Stimulated activated CD4-positive, alpha-beta T cell treated with anti-CD3 and anti-CD28 coated beads, TNF-alpha, amount 100 ng/mL, for 4 hours (primary cell): ENCODE measurements around the gene PALM3.

Experiments
- DNase-seq, 3 experiments: peaks; one replicate each; pipeline ENCODE4 v3.0.0-alpha.2; 2020; ENCODE audit warnings: low read depth in 3 of 3

The PALM3 gene, protein sequence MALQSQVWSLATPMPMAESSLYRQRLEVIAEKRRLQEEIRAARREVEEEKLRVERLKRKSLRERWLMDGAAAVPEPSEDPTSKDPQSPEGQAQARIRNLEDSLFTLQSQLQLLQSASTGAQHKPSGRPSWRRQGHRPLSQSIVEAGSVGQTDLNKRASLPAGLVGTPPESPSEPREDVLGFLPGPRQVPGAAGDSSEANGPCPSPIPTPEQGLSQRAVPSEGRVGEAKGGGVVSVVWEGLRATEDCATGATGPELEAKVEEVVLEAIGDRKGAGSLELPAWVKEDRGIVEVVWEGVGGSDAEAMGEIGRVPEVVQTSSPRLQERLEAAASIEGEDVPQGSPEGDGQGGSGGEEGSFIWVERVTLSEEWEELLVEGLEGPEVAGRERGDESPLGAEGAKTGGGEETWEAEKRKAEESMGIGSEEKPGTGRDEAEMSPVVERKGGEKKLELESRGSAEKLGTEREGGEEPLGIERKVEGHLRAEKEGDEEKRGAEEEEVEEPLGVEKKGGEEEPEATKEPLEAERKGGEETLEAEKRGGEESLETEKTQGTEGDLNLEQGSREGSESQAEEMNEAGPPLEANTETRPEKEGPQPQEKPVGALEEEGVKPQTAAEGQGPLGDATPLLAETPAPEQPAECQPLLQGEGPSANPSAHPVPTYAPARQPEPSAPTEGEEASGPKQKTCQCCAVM

DNA sequence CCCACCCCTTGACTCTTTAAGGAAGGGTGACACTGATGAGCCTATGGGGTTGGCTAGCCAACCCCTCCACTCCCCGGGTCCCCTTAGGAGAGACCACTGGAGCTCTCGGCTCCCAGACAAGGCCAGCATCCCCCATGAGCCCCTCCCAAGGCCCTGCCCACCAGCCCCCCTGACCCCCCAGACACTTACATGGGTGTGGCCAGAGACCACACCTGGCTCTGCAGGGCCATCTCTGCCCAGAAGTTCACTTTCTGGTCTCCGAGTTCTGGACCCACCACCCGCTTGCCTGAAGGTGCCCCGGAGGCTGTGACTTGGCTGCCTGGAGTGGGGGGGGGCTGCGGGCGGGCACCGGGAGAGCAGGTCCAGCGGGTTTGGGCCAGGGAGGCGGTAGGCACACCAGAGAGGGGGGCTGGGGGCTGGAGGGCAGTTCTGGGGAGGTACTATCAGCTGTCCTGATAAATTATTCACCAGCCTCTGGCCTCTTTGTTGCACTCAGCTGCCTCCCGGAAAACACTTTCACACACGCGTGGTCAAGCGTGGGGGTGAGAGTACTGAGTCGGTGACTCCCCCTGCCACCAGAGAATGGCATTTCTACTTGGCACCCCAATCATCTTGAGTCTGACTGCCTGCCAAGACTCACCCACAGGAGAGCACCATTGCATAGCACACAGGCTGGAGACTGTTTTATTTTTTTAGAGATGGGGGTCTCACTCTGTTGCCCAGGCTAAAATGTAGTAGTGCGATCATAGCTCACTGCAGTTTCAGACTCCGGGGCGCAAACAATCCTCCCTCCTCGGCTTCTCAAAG lies at the start of gene PALM3:
PALM3 (minus strand) TSS at position 326 of the 807 bp plus-strand sequence; CDS start at position 230, 96 bp downstream.
- DNase-seq, result no peak

DNA sequence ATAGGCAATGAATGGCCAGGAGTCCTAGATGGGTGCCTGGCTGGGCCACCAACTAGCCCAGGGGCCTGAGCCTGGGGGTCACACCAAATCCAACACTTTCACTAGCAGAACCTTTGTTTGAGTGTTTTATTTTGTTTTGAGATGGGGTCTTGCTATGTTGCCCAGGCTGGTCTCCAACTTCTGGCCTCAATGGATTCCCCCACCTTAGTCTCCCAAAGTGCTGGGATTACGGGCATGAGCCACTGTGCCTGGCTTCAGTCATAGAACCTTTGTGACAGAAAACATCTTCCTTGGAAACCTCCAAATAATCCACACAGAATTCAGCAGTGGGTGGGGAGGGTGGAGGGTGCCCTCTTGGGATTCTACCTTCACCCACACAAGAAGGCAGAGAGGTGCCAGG lies 49.6 kb upstream of the PALM3 start:
- no peak for DNase-seq

DNA sequence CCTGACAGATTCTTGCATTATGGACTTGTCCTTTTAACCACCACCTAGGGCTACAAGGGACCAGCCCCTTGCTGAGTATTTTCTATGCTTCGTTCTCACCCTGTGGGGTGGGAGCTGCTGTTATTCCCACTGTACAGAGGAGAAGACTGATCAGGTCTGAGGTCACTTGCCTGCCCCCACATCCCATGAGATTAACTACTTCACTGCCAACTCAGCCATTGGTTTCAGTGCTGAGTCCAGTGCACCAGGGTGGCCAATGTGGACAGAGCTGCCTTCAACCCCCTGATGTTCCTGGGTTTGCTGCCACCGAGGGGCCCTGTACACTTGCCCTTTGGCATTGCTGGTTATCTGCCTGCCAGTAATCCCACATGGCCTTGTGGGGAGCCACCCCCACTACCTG lies 48.8 kb upstream of the PALM3 start:
- no peak for DNase-seq

DNA sequence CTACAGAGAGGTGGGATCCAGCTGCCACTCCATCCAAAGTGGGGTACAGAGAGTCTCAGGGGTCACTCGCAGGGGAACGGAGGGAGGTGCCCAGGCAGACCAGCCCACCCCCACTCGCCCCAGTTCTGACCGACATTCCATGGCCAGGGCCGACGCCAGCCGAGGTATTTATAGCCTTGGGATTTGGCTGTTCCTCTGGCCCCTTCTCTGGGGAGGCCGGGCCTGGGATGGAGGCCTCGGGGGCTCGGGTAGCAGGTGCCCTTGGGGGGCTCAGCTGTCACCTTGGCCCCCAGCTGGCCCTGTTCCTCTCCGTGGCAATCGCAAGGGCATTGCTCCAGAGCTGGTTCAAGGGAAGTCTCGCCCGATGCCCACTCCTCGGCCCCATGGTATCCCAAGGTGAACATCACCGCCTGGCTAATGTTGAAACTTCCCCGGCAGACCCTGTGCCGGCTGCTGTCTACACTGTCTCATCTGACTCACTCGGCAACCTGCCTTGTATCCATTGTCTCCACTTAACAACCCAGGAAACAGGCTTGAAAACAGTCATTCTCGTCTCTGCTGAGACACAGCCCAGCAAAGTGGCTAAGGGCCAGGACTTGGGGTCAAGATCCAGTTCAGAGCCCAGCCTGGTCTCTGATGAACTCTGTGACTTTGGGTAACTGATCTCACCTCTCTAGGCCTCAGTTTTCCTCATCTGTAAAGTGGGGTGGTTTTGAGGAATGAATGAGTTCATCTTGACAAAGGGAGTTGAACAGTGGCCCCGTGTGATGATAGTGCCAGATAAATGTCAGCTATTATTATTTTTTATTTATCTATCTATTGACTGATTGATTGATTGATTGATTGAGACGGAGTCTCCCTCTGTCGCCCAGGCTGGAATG lies 45.9 kb upstream of the PALM3 start:
- DNase-seq, result no peak

DNA sequence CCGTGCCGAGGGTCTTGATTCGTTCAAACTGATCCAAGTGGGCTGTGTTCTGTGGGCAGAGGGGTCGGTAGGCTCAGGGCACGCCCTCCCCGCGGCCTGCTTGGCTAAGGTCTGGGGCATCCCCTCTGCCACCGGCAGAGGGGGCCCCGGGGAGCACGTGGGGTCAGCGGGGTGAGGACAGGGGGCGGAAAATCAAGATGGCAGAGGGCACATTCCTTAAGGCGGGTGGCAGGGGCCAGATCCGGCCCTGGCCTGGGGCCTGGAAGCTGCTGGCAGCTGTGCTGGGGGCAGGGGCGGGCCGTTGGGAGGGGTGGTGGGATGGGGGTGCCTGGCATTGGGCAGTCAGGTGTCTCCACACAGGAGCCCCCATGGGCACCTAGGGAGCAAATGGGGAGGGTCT lies 45.0 kb upstream of the PALM3 start:
- no peak for DNase-seq

DNA sequence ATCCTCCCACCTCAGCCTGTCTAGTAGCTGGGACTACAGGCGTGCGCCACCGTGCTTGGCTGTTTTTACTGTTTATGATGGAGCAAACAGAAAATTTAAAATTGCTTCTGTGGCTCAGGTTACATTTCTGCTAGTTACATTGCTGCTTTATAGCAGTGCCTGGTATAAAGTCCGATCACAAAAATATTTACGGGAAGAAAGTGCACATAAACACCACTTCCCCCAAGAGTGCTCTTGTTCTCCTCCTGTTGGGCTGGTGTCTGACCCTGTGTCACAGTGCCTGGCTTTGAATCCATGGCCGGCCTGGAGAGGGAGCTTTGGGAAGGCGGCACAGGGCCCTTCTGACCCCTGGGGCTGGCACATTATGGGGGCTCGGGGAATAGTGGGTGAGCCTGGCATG lies 43.8 kb upstream of the PALM3 start:
- DNase-seq, result no peak

DNA sequence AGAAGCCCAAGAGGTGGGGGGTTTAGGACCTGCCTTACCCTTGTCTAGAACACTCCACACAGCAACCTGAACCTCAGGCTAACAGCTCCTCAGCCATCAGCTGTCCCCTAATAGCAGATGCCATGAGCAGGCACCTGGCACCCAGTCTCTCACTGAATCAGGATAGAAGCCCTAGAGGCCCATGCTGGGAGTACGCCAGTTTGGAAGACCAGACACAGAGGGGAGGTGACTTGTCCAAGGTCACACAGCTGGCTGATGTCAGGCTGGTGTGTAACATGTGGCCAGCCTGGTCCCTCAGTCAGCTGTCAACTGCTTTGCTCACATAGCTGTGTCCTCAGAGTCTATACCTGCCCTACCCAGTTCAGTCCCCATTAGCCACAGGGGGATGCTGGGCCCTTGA lies 41.4 kb upstream of the PALM3 start:
- no peak for DNase-seq

DNA sequence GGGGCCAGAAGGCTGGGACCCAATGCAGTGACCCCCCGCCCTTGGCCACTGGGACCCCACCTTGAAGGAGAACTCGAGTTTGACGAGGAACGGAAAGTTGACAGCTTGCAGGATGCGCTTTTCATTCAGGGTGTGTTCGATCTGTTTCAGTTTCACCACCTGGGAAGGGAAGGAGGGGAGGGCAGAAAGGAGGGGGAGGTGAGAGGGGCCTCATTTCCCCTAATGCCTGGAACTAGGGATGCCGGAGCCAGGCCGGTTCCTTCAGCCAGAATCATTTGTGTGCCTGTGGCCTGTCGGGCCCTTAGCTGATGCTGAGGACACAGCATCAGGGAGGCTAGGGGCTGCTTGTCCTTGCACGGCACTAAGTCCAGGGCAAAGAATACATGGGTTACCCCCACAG lies 40.9 kb upstream of the PALM3 start:
- no peak for DNase-seq

DNA sequence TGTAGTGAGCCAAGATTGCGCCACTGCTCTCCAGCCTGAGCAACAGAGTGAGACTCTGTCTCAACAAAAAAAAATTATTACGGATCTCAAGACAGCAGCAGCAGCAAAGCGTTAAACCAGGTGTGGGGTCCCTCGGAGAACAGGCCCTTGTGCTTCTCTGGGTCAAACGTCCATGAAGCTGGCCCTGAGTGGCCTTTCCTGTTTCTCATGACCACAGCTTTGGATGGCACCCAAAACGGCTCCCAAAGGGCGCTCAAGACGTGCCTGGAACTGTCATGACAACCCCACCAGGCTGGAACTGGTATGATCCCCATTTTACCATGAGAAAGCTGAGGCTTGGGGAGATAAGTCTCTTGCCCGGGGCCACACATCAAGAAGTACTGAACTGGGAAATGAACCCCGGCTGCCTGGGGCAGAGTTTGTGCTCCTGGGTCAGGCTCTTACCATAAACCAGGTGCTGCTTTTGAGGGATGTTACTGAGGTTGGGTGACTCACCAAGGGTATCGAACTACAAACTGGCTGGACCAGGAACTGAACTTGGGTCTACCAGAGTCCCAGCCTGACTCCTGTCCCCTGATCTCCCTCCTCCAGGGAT lies 40.3 kb upstream of the PALM3 start:
- DNase-seq, result no peak

DNA sequence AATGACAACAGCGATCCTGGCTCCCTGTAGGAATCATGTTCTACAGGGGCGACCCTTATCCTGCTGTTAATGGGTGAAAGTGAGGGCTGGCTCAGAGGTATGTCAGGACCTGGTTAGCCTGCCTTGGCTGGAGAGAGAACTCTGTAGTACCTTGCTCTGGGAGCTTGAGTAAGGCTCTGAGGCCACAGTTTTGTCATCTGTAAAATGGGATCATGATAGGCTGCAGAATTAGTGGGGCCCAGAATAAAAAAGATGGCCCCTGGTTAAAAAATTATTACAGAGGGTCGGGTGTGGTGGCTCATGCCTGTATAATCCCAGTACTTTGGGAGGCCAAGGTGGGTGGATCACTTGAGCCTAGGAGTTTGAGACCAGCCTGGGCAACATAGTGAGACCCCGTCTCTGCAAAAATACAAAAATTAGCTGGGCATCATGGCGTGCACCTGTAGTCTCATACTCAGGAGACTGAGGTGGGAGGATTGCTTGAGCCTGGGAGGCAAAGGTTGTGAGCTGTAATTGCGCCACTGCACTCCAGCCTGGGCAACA lies 39.2 kb upstream of the PALM3 start:
- no peak for DNase-seq

DNA sequence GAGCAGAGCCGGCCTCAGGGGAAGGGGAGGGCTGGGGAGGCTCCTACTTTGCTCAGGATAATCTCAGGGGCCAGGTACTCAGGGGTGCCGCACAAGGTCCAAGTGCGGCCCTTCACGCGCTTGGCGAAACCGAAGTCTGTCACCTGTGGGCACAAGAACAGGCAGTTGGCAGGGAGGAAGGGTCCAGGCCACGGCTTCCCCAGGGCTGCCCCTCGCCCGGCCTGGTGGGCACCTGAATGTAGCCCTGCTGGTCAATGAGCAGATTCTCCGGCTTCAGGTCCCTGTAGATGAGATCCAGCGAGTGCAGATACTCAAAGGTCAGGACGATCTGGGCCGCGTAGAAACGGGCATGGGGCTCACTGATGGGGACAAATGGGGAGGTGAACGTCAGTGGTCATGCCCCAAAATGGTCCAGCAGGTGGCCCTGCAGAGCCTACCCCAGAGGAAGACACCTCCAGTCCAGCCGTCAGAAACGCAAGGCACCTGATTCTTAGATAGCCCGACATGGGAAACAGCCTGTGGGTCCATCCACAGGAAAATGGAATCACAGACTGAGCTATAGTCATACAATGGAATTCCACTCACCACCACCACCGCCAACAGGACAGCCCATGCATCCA lies 35.8 kb upstream of the PALM3 start:
- DNase-seq, result no peak

DNA sequence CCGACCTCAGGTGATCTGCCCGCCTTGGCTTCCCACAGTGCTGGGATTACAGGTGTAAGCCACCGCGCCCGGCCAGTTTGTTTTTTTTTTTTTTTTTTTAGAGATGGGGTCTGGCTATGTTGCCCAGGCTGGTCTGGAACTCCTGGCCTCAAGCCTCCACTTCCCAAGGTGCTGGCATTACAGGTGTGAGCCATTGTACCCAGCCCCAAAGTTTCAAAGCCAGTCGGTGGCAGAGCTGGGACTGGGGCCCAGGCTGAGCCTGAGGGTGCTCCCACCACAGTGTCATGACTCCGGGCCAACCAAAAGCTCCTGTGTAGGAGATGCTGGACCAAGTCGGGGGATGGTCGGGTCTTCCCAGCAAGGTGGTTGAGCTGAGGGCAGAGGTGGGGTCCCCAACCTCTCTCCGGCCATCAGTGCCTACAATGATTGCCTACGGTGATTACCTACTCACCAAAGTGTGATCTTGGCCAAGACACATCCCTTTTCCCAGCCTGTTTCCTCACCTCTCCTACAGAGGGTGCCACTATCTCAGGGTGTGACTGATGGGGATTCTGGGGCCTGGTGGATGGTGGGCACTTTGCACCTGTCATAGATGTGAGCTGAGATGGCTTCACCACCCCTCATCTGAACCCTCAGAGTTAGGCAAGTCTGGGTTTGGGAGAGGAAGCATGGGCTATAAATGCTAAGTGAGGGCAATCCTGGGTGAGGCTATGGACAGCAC lies 34.6 kb upstream of the PALM3 start:
- DNase-seq, result no peak

DNA sequence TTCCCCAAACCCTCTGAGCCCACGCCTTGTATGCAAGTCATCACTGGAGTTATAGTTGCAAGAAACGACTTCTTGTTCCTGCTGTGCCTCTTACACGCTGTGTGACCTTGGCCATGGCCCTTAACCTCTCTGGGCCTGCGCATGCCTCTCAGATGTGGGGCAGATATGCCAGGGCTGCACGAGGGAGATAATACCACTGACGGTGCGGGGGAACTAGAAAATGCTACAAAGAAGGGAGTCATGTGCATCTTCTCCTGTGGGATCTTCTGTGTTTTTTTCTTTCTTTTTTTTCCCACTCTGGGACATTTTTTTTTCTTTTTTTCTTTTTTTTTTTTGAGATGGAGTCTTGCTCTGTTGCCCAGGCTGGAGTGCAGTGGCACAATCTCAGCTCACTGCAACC lies 33.0 kb upstream of the PALM3 start:
- no peak for DNase-seq

DNA sequence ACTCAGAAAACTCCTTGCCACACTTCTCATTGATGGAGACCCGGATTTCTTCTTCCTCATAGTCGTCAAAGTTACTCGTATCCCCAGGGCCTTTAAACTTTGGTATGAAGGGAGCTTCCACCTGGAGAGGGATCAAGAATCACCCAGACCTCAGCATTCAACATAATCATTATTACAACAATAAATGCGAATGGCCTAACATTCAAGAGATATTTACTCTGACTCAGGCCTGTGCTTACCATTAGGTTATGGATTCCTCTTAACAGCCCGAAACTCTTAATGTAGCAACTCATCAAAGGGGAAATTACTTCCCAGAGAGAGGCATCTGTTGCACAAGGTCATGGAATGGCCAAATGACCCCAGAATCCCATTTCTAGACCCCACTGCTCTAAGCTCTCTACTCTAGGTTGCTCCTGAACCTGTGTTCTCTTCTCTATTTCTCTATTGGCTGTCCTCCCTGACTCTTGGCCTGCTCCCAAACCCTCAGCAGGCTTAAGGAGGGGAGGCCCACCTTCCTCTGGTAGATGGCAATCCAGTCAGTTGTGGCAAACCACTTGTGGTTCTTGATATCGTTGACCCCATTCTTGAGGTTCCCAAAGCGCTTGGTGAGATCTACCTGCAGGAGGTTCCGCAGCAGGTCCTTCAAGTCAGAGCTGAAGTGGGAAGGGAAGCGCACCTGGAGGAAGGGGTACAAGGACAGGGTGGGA lies 31.4 kb upstream of the PALM3 start:
- DNase-seq, result no peak

DNA sequence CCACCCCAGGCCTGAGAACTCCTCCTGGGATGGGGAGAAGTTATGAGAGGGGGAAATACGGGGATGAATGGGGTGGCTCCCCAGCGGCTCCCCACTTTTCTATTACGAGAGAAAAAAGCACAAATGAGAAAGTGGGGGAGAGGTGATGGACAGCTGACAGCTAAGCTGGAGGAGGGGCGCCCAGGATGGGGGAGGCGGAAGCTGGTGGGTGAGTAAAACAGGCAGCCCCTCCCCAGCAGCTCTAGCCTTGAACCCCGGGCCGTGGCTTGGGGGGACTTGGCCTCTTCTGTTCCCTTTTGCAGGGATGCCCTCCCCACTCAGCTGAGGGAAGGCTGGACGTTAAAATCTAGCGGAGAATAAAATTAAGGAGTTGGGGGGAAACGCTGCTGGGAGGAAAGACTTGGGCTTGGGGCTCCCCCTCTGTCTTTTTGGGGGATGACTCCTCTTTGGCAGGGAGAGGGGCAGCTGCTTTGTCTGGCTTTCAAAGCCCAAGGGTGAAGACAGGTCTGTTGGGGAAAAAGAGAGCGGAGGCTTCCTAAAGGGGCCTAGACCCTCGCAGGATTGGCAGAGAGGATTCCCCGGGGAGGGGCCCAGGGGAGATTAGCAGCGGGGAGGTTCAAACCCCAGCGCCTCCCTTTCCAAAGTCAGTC lies 30.1 kb upstream of the PALM3 start:
- peak in 2 of 3 experiments; percentile 12 to 34 for DNase-seq

DNA sequence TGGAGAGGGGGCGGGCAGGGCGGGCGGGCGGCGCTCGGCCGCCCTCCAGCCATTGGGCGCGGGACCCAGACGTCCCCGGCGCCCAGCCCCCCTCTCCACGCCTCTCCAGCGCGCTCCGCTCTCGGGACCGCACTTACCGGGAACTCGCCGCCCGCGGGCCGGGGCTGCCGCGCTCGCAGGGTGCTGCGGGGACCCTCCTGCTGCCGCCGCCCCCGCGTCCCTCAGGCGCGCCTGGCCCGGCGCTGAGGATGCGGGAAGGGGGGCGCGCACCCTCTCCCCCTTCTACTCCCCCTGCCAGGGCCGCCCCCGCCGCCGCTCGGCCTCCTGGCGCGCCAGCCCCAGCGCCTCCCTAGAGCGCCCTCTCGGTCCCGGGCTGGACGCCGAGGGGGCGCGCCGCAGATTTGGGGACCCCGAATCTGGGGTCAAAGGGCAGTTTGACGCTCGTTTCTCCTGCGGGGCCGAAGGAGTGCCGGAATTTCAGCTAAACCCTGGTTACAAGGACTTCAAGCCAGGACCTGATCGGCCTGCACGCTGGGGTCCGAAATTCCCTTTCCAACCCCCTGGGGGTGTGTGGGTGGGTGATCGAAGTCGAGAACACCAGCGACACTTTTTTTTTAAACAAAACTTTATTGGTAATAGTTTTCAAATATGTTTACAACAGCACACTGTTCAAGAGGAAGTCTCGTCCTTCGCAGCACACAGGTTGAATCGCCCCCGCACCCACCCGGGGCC lies 29.4 kb upstream of the PALM3 start:
- DNase-seq, result peak; percentile 32 to 62 (median 45)

DNA sequence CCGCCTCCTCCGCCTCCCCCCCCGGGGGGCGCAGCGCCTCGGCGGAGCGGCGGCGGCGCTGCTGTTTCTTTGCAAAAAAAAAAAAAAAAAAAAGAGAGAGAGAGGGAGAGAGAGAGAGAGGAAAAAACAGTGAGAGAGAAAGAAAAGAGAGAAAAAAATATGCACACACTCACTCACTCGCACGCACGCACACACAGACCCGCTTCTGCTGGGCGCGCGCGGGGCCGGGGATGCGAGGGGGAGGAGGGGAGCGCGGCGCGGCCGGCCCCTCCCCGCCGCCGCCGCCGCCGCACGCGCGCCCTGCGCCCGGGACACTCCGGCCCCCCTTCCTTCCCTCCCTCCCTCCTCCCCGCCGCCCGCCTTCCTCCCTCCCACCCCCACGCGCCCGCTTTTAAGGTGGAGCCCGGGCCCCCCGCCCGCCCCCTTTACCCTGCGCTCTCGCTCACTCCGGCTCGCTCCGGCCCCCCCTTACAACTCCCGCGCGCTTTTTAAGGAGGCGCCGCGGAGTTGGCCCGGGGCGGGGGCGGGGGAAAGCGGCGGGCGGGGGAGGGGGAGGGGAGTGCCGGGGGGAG lies 28.7 kb upstream of the PALM3 start, which contains the start of gene SAMD1:
SAMD1 (minus strand) TSS at position 243 of the 572 bp plus-strand sequence.
- DNase-seq, result peak; percentile 73 to 84 (median 81)
